NCI-H524 treated with DMSO at 0.1 percent for 48 hours (cell line): ENCODE results near the gene SPATS2L.

Experiments used
- DNase-seq: peaks from one replicate; lab custom pipeline; 2025; lab: John Stamatoyannopoulos, UW

The SPATS2L gene

GRCh38 chr2:200350850-200351285 is 44.4 kb downstream of the SPATS2L start:
- no peak for DNase-seq

- DNase-seq: no peak
These were observed 45.3 kb downstream of the SPATS2L start for GRCh38 chr2:200351815-200352214.

GRCh38 chr2:200352636-200353035 is 46.1 kb downstream of the SPATS2L start:
- no peak for DNase-seq

GRCh38 chr2:200353120-200353519 is 46.6 kb downstream of the SPATS2L start:
- DNase-seq: no peak

- no peak for DNase-seq
These were observed 47.4 kb downstream of the SPATS2L start for GRCh38 chr2:200353874-200354273.

GRCh38 chr2:200354833-200355751 is 48.6 kb downstream of the SPATS2L start:
- no peak for DNase-seq

- no peak for DNase-seq
These were observed 49.8 kb downstream of the SPATS2L start for GRCh38 chr2:200356321-200356720.

- DNase-seq: no peak
These were observed 50.4 kb downstream of the SPATS2L start for GRCh38 chr2:200356857-200357384.

- DNase-seq: no peak
These were observed 51.4 kb downstream of the SPATS2L start for GRCh38 chr2:200357845-200358244.

GRCh38 chr2:200359552-200359951 is 53.1 kb downstream of the SPATS2L start:
- no peak for DNase-seq

- DNase-seq: no peak
These were observed 53.9 kb downstream of the SPATS2L start for GRCh38 chr2:200360364-200360763.

- no peak for DNase-seq
These were observed 55.9 kb downstream of the SPATS2L start for GRCh38 chr2:200362202-200362917.

GRCh38 chr2:200363279-200363678 is 56.8 kb downstream of the SPATS2L start:
- no peak for DNase-seq

- no peak for DNase-seq
These were observed 57.6 kb downstream of the SPATS2L start for GRCh38 chr2:200364142-200364541.

- DNase-seq: no peak
These were observed 58.1 kb downstream of the SPATS2L start for GRCh38 chr2:200364620-200365019.

GRCh38 chr2:200365209-200365608 is 58.7 kb downstream of the SPATS2L start:
- no peak for DNase-seq

GRCh38 chr2:200367155-200367554 is 60.7 kb downstream of the SPATS2L start:
- no peak for DNase-seq

- no peak for DNase-seq
These were observed 63.4 kb downstream of the SPATS2L start for GRCh38 chr2:200369886-200370285.

GRCh38 chr2:200373231-200373630 is 66.7 kb downstream of the SPATS2L start:
- DNase-seq: no peak

- DNase-seq: no peak
These were observed 67.5 kb downstream of the SPATS2L start for GRCh38 chr2:200373973-200374416.

- DNase-seq: no peak
These were observed 70.2 kb downstream of the SPATS2L start for GRCh38 chr2:200376513-200377354.
